Activated naive CD4-positive, alpha-beta T cell (primary cell): ENCODE measurements around the gene BPI.
"Not testable (repeated sequence)": the region's sequence is repeated elsewhere in the genome, so short reads cannot be mapped to it uniquely, and the experiment has no call there.

Source experiments
- DNase-seq, 4 experiments: peaks; one replicate each; lab custom pipeline; 2025; lab: John Stamatoyannopoulos, UW

The BPI gene

DNA sequence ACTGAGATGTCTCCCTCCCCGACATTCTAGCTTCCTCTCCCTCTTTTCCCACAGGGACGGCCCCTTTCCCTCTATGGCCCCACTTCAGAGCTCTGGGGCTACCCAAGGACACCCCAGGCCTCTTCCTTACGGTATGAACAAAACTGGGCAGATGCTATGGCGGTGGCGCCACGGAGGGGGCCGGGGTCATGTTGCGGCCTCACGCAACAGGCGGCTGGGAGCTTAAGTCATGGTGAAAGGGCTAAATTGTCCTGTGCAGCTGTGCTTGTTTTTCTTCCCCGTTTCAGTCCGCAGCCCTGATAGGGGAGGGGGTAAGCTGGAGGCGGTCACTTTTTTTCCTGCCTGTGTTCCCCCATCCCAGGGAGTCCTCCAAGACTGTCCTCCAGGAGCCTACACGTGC is 25.8 kb upstream of the BPI start:
- DNase-seq = no peak

DNA sequence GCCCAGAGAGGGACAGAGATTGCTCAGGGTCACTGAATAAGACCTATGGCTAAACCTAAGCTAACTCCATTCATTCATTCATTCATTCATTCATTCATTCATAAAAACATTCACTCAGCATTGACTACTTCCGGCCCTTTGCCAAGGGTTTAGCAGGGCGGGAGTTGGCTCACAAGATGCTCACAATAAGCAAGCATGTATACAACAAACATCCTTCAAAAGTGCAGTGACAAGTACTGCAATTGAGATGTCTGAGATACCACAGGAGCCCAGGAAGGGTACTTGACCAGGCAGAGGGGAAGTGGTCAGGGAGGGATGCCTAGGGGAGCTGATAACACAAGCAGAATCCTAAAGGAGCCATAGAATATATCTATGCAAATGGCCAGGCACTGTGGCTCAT is 25.2 kb upstream of the BPI start:
- no peak for DNase-seq

DNA sequence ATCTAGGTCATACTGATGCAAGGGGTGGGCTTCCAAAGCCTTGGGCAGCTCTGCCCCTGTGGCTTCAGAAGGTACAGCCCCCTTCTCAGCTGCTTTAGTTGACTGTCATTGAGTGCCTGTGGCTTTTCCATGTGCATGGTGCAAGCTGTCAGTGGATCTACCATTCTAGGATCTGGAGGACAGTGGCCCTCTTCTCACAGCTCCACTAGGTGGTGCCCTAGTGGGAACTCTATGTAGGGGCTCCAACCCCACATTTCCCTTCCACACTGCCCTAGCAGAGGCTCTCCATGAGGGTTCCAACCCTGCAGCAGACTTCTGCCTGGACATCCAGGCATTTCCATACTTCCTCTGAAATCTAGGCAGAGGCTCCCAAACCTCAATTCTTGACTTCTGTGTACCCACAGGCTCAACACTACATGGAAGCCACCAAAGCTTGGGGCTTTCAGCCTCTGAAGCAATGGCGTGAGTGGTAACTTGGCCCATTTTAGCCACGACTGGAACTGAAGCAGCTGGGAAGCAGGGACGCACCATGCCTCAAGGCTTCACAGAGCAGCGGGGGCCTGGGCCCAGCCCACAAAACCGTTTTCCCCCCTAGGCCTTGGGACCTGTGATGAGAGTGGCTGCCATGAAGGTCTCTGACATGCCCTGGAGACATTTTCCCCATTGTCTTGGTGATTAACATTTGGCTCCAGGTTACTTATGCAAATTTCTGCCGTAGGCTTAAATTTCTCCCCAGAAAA is 22.6 kb upstream of the BPI start:
- DNase-seq = not testable (repeated sequence)

DNA sequence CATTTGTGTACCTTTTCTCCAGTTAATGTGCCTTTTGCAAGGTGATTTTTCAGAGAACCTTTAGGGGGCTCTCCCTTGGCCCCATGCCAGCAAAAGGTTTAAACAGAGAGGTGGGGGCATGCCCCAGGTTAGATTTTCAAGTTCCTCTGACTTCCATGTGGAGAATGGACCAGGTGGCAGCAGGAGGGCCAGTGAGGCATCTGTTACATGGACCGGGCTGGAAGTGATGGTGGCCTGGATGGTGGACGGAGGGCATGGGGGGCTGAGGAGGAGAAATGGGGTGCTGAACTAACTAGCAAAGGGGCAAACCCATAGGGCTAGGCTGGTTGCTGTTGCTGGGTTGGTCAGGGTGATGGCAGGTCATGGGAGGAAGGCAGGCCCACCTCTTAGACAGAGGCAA is 20.7 kb upstream of the BPI start:
- DNase-seq = no peak

DNA sequence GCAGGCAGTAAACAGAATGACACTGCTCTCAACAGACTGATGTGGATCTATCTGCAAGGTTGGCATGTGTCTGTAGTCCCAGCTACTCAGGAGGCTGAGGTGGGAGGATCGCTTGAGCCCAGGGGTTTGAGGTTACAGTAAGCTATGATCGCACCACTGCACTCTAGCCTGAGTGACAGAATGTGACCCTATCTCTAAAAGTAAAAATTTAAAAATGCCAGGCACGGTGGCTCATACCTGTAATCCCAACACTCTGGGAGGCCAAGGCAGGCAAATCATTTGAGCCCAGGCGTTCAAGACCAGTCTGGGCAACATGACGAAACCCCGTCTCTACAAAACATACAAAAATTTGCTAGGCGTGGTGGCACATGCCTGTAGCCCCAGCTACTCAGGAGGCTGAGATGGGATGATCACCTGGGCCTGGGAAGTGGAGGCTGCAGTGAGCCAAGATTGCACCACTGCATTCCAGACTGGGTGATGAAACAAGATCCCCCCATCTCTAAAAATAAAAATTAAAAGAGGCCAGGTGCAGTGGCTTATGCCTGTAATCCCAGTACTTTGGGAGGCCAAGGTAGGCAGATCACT is 19.8 kb upstream of the BPI start:
- not testable (repeated sequence) for DNase-seq

DNA sequence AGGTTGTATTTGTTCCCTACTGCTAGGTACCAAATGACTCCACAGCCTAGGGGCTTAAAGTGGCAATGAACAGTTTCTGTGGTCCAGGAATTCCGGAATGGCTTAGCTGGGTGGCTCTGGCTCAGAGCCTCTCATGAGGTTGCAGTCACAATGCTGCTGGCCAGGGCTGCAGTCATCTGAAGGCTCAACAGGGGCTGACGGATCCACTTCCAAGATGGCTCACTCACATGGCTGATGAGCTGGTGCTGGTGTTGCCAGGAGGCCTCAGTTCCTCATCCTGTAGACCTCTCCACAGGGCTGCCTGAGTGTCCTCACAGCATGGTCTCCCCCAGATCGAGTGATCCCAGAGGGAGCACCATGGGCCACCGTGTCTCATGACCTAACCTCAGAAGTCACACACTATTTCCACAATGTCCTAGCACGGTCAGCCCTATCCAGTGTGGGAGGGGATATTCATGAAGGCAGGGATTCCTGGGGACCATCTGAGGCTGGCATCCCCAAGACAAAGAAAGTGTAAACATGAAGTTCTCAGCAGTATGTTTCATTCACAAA is 19.0 kb upstream of the BPI start:
- no peak for DNase-seq

DNA sequence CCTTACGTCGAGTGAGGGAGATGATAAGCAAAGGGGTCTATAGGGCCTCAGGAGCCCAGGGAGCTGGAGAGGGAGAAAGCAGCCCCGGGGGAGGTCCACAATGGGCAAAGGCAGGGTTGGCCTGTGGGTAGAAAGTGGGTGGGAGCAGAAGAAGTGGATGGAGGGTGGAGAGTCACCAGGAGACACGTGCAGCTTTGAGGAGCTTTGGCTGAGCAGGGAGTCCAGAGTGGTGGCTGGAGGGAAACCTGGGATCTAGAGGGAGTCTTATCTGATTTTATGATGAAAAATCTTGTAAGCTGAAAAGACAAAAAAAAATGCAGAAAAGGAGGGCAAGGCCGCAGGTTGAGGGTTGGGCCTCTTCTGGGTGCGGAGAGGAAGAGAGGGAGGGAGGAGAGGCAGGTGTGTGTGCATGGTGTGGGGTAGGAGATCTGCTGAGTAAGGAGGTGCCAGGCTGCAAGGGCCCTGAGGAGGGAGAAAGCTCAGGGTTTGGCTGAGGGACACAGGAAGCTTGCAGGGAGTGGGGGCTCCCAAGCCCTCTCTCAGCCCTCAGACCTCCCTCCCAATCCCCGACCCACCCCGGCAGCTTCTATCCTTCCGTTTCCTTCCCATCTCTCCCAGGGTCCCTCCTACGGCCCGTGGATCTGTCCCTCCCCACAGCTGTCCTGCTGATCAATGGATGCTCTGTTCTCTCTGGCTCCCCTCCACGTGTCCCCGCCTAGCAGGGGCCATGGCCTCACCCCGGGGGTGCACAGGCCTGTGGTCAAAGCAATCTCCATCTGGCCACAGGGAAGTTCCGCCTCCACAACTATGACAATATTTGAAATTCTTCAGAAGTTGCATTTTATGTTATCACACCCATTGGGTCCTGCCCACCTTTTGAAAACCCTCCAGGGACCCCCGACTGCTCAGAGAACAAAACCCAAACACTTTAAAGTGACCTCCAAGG is 17.1 kb upstream of the BPI start:
- no peak for DNase-seq

DNA sequence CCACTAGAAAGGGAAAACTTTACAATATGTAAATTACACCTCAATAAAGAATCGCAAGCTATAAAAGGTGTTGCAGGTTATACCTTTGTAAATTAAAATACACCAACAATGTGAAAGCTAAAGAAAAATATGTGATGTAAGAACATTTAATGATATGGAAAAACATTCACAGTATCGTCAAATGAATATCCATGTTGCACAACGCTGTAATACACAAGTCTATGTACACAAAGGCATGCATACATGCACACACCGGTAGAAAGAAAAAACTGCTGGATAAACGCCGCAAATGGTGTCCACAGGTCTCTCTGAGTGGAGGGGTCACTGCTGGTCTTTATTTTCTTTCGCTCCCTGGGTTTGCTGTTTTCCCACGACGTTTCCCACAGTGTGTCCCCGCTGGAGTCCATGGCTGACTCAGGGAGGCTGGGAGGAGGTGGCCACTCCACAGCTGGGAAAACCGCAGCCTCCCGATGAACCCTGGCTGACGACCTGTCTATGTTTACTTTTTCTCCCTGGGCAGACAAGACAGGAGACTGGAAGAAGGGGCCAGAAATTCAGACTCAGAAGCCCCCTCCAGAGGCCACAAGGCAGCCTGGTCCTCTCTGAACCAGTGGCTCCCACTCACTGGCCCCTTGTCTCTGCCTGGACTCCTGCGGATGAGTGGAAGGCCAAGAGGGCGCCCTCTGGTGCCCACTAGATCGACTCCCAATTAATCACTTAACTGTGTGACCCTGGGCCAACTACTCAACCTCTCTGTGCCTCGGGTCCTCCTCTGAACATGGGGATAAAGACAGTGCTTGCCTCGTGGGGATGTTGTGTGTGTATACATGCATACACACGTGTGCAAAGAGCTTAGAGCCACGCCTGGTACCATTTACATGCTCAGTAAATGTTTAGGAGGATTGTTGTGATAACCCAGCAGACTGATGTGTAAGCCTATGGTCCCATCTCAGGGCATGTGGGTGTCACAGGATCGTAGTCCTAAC is 12.8 kb upstream of the BPI start:
- DNase-seq = no peak

DNA sequence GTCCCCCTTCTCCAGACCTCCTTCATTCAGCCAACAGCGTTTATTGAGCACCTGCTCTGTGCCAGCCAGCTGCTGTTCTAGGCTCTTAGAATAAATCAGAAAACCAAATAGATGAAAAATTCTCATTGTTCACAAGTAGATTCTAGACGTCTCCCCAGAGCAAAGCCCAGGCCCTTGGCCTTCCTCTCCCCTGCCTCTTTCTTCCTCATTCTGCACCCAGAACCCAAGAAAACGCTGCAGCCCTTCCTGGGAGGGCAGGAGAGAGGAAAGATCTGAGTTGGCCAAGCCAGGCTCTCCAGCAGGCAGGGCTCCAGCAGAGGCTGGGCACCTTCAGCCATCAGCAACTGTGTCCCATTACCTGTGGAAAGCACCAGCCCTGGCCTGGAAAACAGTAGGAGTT is 12.0 kb upstream of the BPI start:
- DNase-seq = no peak

DNA sequence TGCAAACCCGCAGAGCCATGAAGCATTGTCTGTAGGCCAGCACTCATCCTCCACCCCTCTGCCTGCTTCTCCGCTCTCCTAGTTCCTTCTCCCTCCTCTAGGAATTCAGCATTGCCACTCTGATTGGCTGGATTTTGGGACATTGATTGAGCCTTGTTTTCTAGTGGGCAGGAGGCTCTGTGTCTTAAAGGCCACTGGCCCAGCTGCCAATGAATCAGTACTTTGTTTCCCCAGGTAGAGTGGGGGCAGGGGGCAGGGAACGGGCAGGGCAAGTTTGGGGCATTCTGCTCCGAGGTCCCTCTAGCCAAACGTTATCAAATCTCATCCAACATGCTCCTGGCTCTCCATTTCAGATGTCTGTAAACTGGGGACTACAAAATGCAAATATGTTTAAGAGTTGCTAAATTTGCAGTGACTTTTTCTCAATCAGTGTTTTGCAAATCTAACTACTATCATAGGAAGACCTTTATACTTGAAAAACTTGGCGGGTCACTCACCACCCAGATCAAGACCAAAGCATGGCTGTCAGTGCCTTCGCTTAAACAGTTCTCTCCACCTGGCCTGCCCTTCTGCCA is 10.4 kb upstream of the BPI start:
- DNase-seq = no peak

DNA sequence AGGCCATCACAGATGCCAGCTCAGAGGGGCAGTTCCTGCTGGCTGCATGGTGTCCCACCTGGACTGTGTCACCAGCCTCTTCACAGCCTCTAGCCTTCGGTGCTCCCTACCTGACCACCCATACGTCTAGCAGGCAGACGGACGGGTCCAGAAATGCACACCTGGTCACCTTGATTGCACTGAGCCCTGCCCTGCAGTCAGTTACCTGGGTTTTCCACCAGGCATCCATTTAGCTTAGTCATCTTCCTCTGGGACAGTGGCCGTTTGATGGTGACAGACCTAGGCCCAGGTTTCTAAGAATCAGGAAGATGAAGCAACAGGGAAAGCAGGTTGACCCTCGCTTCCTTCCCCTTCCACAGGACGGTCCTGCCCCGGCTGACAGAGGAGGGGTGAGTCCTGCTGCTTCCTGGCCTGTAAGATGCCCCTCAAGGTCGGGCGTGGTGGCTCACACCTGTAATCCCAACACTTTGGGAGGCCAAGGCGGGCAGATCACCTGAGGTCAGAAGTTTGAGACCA is 9.8 kb upstream of the BPI start:
- no peak for DNase-seq

DNA sequence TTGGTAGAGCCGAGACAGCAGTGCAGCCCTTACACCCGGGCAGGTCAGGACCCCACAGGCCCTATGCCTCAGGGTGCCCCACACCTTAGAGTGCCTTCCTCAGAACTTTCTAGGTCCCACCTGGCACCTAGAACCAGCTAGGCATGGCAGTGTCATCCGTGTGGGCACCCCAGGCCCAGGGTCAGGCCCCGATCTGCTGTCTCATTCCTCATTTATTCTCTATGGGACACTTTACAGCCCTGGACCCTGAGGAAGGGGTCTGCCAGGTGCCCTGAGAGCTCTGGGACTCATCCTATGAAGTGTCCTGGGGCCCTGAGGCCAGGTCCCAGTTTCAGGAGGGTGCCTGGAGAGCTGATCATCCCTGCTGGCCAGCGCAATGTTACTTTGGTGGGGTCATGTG is 8.1 kb upstream of the BPI start:
- DNase-seq = no peak

DNA sequence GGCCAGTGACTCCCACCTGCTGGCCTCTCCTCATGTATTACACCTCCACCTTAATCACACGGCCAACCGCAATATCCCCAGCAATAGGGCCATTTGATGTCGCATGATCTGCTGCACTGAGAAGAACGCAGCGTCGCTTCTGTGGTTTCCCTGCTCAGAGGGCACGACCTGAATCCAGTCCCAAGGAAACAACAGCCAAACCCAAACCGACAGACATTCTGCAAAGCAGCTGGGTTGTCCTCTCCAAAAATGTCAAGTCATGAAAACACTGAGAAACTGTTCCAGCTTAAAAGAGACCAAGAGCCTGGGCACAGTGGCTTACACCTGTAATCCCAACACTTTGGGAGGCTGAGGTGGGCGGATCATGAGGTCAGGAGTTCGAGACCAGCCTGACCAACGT is 7.5 kb upstream of the BPI start:
- DNase-seq = no peak

DNA sequence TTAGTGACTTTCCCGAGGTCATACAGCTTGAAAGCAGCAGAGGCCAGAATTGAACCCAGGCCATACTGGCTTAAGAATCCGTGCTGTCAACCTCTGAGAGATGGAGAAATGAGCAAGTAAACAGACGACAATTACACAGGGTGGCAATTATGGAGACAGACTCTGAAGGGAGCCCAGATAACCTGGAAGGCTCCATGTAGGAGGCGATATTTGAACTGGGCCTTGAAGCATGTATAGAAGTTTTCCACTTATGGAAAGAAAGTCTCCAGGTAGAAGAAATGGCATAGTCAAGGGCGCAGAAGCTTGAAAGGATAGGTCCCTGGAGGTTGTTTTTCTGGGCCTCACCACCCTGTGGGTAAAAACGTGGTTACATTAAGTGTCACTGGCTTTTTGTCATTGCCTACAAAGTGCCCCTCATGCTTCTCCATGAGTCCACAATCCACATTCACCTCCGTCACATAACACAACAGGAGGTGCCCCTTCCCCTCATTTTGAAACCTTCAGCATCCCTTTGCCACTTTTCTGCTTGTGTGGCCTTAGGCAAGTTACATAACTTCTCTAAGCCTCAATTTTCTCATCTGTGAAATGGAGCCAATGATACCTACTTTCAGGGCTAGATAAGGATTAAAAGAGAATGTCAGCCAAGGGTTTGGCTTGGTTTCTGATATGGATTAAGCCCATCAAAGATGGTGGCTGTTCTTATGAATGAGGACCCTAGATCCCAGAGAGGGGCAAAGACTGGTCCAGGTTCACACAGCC is 5.9 kb upstream of the BPI start:
- no peak for DNase-seq

DNA sequence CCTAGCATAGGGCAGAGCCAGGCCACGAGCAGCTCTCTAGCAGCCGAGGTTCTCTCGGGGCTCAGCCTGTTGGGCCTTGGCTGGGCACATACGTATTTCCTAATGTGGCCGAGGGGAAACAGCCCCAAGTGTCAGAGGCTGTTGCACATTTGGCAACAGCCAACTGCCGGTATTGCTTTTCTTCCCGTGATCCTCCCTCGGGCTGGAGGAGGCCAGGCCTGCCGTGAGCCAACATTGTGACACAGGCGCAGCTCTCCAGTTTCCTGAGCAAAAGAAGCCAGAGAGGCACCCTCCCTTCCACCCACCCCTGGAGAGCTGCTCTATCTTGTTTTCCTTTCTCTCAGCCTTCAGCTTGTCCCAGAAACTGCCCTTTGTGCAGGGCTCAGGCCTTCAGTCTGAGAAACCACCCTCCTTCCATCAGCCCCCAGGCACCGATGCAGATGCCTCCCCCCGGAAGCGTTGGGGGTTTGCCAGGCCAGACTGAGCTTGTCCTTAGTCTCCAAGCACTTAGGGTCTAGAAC is 5.1 kb upstream of the BPI start:
- no peak for DNase-seq

DNA sequence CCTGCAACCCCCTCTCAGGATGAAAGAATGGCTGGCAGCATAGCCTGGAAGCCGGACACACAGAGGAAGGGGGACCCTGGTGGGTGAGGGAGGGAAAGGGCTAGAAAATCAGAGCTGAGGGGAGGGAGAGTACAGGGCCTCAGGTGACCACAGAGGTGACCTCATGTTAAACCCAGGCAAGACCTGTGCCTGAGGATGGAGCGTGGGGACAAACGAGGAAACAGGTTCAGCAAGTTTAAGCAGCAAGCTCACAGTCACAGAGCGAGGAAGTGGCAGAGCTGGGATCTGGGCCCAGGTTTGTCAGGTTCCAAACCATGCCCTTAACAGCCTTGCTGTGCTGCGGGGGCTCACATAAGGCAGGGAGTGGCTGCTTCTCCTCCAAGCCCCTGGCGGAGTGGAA is 4.0 kb upstream of the BPI start:
- DNase-seq = no peak

DNA sequence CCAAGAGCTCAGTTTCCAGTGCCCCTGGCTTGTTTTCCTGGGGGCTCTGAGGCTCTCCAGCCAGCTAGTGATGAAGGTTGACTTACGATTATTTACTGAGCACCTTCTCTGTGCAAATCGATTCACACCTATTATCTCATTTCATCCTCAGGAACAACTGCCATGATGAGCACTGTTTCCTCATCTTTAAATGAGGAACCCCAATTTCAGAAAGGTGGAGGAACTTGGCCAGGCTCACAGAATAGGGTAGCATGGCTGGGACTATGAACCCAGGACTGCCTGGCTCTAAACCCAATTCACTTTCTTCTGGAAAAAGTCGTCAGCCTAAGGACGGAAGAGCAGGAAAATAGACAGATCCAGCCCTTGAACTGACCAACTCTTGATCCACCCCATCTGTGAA is 3.5 kb upstream of the BPI start:
- no peak for DNase-seq

DNA sequence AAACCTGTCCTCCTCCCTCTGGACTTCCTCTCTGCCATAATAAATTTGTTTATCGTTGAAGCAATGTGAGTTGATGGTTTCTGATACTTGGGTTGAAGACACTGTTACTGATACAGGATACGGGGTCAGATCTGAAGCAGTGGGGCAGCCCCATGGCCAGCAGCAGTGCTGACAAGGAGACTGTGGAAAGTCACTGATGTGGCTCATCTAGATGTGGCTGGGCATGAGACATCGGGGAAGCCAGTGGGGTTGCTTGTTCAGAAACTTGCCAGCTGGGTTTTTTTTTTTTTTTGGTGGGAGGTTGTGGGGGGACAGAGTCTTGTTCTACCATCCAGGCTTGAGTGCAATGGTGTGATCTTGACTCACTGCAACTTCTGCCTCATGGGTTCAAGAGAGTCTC is 2.6 kb upstream of the BPI start:
- DNase-seq = no peak

DNA sequence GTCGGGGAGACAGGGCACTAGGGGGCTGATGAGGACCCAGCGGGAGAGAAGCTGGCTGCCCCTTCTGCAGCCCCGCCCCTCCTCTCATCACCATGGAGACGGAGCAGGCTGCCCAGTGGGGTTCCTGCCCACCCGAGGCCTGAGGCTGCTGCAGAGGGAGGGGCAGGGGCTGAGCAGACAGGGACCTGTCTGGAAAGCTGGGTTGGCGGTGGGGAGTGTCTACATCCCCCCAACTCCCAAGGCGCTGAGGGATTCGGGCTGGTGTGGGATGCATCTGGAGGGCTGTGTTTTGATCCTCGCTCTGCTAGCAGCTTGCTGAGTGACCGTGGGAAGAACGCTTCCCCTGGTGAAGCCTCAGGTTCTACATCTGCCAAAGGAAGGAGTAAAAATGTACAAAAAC is 1.2 kb upstream of the BPI start:
- DNase-seq = no peak
